Adipocyte (in vitro differentiated cells): ENCODE results near the gene LRRC59.
"Not testable (repeated sequence)": the region's sequence is repeated elsewhere in the genome, so short reads cannot be mapped to it uniquely, and the experiment has no call there.

Experiments
- DNase-seq: peaks from one replicate; pipeline ENCODE4 v3.0.0-alpha.2; 2015; ENCODE audit warnings: low read depth
- H3K27me3 ChIP-seq: replicated peaks from 2 replicates; pipeline ENCODE4 v1.7.0; 2013; ENCODE audit warnings: mild to moderate bottlenecking, low read length, moderate library complexity; ENCODE audit not compliant: control insufficient read depth, insufficient read depth
- H3K36me3 ChIP-seq: 2 replicates; pipeline ENCODE4 v1.7.0; 2013; ENCODE audit warnings: low read length, mild to moderate bottlenecking, moderate library complexity; ENCODE audit not compliant: control insufficient read depth, insufficient read depth, severe bottlenecking
- H3K4me1 ChIP-seq: 2 replicates; pipeline ENCODE4 v1.7.0; 2013; ENCODE audit warnings: mild to moderate bottlenecking, low read length, moderate library complexity; ENCODE audit not compliant: control insufficient read depth, insufficient read depth
- H3K4me3 ChIP-seq: 2 replicates; pipeline ENCODE4 v1.7.0; 2013; ENCODE audit warnings: mild to moderate bottlenecking, low read length, moderate library complexity
- H3K9ac ChIP-seq: 2 replicates; pipeline ENCODE4 v1.7.0; 2013; ENCODE audit warnings: mild to moderate bottlenecking, low read length, moderate library complexity
- H3K9me3 ChIP-seq: 2 replicates; pipeline ENCODE4 v1.7.0; 2013; ENCODE audit warnings: mild to moderate bottlenecking, low read length, moderate library complexity; ENCODE audit not compliant: control insufficient read depth

The LRRC59 gene

GRCh38 chr17:50337956-50338355 lies 59.4 kb downstream of the LRRC59 start:
- no peaks in the 10 kb centered on the region for H3K36me3 ChIP-seq
- H3K27me3 ChIP-seq, result no peaks in the 10 kb centered on the region
- peaks cover 3% of the 10 kb centered on the region for H3K4me1 ChIP-seq
- peaks cover 7% of the 10 kb centered on the region for H3K9me3 ChIP-seq
- no peak overlapping the region for H3K9ac ChIP-seq
- no peak for DNase-seq
- no peak overlapping the region for H3K4me3 ChIP-seq

GRCh38 chr17:50333291-50334057 lies 63.8 kb downstream of the LRRC59 start:
- H3K4me3 ChIP-seq, H3K27me3 ChIP-seq, H3K9me3 ChIP-seq, H3K9ac ChIP-seq, H3K36me3 ChIP-seq: not testable (repeated sequence)
- peaks cover 20% of the 10 kb centered on the region for H3K4me1 ChIP-seq
- DNase-seq, result peak; percentile 24

GRCh38 chr17:50332196-50332595 lies 65.1 kb downstream of the LRRC59 start:
- H3K9ac ChIP-seq, result no peak overlapping the region
- no peaks in the 10 kb centered on the region for H3K9me3 ChIP-seq
- H3K4me1 ChIP-seq, result peaks cover 20% of the 10 kb centered on the region
- DNase-seq, result no peak
- H3K27me3 ChIP-seq, result no peaks in the 10 kb centered on the region
- H3K4me3 ChIP-seq, result no peak overlapping the region
- H3K36me3 ChIP-seq, result no peaks in the 10 kb centered on the region
